AG04449 (cell line): ENCODE results near the gene DPF3.

Source experiments
- CTCF ChIA-PET: fragments of 350-600 bp; formaldehyde crosslinking; extraction: SDS; loops from one replicate; lab custom pipeline; 2021; ENCODE audit warnings: antibody characterized with exemption; lab: Yijun Ruan, JAX
- POLR2A ChIA-PET: fragments of 400-600, 350-600 bp; formaldehyde crosslinking; extraction: SDS; loops from one replicate; lab custom pipeline; 2020; ENCODE audit warnings: antibody characterized with exemption, inconsistent platforms; lab: Yijun Ruan, JAX
- DNase-seq: peaks from one replicate; pipeline ENCODE4 v3.0.0-alpha.2; 2010; ENCODE audit warnings: low read depth, low spot score
- H3K4me3 ChIP-seq: 2 replicates; pipeline ENCODE4 v1.5.1; 2011; ENCODE audit warnings: low read depth, mild to moderate bottlenecking, control low read depth, low read length
- CTCF ChIP-seq: IDR thresholded peaks from one replicate; pipeline ENCODE4 v1.5.1; 2011; ENCODE audit warnings: mild to moderate bottlenecking, moderate library complexity, low read length, control low read depth, inconsistent platforms; ENCODE audit not compliant: insufficient read depth; ENCODE audit errors: missing control alignments

The DPF3 gene

GRCh38 chr14:72745991-72746980 lies 147.6 kb downstream of the DPF3 start:
- TF ChIP-seq CTCF = peak; percentile 38
- CTCF ChIA-PET = interaction anchor here (0.9 to 2.9 kb wide), 11 partner anchors 10 to 232 kb away, joined by 3 to 8 read pairs (median 4); no protein-coding TSS in a partner anchor
- DNase-seq = peak; percentile 58
- POLR2A ChIA-PET = interaction anchor here (0.8 to 1.0 kb wide), 3 partner anchors 34 to 160 kb away, joined by 3 to 5 read pairs (median 3); no protein-coding TSS in a partner anchor
- H3K4me3 ChIP-seq = peak overlapping the region; percentile 18; the same call in 1 of the 2 replicates

- no peak overlapping the region; the same call in 1 of the 2 replicates for H3K4me3 ChIP-seq
- no peak for TF ChIP-seq CTCF
- ChIA-PET CTCF (interaction anchor here (0.9 to 2.9 kb wide), 8 partner anchors 9 to 232 kb away, joined by 3 to 8 read pairs (median 5); no protein-coding TSS in a partner anchor), POLR2A (interaction anchor here (0.7 to 1.0 kb wide), 3 partner anchors 10 to 161 kb away, joined by 3 to 5 read pairs (median 3); no protein-coding TSS in a partner anchor)
- peak; percentile 46 for DNase-seq
Measured at GRCh38 chr14:72745546-72745945, 148.4 kb downstream of the DPF3 start.

GRCh38 chr14:72744416-72745120 lies 149.3 kb downstream of the DPF3 start:
- ChIA-PET CTCF (interaction anchor here (1.1 to 2.0 kb wide), 3 partner anchors 161 to 232 kb away, joined by 5 to 9 read pairs (median 6); no protein-coding TSS in a partner anchor), POLR2A (no interaction called here)
- DNase-seq = no peak
- H3K4me3 ChIP-seq = no peak overlapping the region
- TF ChIP-seq CTCF = no peak

- POLR2A ChIA-PET = no interaction called here
- no peak for TF ChIP-seq CTCF
- H3K4me3 ChIP-seq = no peak overlapping the region
- DNase-seq = no peak
- CTCF ChIA-PET = interaction anchor here (1.5 to 2.0 kb wide), 4 partner anchors 161 to 231 kb away, joined by 5 to 7 read pairs (median 6); no protein-coding TSS in a partner anchor
Measured at GRCh38 chr14:72743626-72744025, 150.3 kb downstream of the DPF3 start.

GRCh38 chr14:72742838-72743195 lies 151.1 kb downstream of the DPF3 start:
- no peak for DNase-seq
- ChIA-PET POLR2A (no interaction called here), CTCF (interaction anchor here (1.7 to 2.0 kb wide), 3 partner anchors 162 to 230 kb away, joined by 5 to 7 read pairs (median 5); no protein-coding TSS in a partner anchor)
- TF ChIP-seq CTCF = no peak
- H3K4me3 ChIP-seq = no peak overlapping the region
